GM18858 (cell line): Measurements from ENCODE around the gene PAFAH1B2.
"Not testable (repeated sequence)": the region's sequence is repeated elsewhere in the genome, so short reads cannot be mapped to it uniquely, and the experiment has no call there.

Experiments
- ATAC-seq: cut with Tn5 transposase; IDR thresholded peaks from one replicate; pipeline ENCODE4 v1.9.1; 2021; ENCODE audit not compliant: unreplicated experiment

The PAFAH1B2 gene

DNA sequence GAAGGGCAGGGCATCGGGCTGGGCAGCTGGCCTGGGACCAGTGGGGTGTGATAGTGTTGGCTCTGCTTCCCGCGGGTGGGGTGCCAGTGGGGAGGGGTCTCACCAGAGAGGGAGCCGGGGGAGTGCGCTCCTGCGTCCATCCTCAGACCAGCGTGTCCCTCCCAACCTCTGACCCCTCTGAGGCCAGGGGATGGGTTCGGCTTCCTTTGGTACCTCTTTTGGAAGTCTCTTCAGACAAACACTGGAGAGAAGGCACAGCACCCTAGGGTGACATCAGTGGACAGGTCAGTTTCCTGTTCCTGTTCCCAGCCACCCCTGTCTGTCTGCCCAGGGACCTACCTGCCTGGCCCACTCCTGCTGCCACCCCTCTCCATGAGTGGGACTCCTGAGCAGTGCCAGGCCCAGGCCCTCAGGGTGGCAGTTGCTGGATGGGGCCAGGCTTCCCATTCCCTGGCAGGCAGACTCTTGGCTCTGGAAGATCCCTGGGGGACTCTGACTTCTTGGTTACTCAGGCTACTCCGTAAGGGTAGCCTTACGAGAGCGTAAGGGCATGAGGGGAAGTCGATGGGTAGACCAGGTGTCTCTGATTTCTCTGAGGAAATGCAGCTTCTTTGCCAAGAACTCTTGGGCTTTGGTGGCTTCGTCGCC is 57.7 kb downstream of the PAFAH1B2 start:
- ATAC-seq, result no peak

DNA sequence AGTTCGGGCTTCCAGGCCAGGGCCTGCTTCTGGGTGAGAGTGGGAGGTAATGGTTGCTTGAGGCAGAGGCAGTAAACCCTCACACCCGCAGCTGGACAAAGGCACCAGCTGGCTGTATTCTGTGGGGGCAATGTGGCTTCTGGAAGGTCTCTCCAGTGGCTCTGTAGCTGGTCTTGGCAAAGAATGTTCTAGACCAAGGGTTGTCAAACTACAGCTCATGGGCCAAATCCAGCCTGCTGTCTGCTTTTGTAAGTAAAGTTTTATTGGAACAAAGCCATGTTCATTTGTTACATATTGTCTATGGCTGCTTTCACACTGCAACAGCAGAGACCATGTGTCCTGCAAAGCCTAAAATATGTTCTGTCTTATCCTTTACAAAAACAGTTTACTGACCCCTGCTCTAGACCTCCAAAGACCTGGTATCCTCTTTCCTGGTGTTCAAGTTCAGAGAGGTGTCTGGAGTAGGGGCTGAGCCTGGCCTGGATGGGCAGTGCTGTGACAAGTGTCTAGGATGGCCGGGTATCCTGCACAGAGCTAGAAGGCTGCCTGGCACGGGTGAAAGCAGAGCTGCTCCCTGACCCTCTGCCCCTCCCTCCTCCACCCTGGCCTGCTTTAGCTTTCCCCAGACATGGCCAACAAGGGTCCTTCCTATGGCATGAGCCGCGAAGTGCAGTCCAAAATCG is 58.4 kb downstream of the PAFAH1B2 start:
- no peak for ATAC-seq

DNA sequence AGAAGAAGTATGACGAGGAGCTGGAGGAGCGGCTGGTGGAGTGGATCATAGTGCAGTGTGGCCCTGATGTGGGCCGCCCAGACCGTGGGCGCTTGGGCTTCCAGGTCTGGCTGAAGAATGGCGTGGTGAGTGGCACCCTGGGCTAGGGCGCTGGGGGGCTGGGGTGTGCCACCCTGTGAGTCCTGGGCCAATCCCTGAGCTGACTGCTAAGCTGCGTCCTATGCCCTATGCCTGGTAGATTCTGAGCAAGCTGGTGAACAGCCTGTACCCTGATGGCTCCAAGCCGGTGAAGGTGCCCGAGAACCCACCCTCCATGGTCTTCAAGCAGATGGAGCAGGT is 59.0 kb downstream of the PAFAH1B2 start:
- ATAC-seq, result no peak

DNA sequence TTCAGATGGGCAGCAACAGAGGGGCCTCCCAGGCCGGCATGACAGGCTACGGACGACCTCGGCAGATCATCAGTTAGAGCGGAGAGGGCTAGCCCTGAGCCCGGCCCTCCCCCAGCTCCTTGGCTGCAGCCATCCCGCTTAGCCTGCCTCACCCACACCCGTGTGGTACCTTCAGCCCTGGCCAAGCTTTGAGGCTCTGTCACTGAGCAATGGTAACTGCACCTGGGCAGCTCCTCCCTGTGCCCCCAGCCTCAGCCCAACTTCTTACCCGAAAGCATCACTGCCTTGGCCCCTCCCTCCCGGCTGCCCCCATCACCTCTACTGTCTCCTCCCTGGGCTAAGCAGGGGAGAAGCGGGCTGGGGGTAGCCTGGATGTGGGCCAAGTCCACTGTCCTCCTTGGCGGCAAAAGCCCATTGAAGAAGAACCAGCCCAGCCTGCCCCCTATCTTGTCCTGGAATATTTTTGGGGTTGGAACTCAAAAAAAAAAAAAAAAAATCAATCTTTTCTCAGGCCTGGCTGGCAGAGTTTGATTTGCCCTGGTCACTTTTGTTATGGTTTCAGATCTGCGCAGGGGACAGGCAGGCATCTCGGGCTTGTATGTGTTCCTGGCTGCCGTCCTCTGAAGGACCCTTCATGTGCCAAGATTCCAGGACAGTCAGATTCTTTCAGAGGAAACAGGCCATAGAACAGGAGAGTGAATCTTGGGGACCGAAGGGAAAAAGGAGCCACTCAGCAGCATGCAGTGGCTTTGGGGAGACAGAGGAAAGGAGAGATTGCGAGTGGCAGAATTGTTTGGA is 60.4 kb downstream of the PAFAH1B2 start:
- ATAC-seq, result no peak

DNA sequence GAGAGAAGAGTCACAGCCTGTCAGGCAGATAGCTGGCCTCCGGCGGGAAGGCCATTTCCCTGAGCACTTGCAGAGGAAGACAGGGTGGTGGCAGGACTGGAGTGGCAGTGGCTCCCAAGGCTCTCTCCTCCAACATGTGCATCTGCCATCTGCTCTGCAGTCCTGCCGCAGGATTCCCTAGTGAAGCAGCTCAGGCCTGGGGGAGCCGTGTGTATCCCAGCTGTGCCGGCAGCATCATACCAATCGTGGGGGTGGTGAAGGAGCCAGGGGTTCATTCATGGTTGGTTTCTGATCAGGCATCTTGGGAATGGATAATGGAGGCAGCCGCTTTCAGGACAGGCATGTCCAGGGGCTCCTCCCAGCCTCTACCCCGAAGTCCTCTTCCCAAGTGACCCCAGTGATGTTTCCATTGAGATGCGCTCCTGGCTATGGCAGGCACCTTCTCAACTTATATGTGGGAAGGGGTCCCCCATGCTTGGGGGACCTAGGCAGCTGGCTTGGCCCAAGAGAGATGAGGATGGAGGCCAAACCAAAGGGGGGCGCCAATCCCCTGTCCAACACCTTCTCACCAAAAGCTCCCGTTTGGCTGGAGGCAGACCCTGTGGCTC is 61.2 kb downstream of the PAFAH1B2 start:
- ATAC-seq, result no peak

DNA sequence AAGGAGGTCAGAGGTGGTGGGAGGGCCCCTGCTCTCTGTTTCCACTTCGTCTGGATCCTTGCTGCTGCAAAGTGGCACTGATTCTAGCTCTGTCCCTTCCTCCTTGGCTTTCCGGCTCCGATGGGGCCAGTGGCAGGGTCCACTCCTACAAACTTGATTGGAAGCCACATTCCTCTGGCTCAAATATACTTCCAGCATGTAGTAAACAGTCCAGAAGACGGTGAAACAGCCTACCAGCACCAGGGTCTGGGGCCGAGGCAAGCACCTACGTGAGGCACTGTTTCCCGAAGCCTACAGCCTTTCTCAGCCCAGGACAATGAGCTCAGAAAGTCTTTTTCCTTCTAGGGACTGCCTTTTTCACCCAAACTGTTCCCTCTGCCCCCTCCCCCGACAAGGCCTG is 62.0 kb downstream of the PAFAH1B2 start:
- ATAC-seq, result not testable (repeated sequence)

DNA sequence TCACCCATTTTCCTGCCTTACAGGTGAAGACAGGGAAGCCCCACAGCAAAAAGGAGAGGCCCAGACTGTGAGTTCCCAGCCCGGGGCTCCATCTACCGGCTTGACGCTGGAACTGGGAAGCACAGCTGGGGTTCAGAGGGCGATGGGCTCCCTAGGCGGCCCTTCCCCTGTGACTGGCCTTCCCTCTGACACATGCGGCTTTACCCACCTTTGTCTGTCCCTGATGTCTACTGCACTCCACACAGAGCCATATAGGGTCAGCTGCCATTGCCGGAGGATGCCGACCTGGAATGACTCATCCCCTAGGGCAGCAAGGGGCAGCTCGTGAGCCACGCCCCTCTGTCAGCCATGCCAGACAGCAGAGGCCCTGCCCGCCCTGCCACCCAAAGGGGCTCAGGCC is 62.8 kb downstream of the PAFAH1B2 start:
- ATAC-seq, result not testable (repeated sequence)

DNA sequence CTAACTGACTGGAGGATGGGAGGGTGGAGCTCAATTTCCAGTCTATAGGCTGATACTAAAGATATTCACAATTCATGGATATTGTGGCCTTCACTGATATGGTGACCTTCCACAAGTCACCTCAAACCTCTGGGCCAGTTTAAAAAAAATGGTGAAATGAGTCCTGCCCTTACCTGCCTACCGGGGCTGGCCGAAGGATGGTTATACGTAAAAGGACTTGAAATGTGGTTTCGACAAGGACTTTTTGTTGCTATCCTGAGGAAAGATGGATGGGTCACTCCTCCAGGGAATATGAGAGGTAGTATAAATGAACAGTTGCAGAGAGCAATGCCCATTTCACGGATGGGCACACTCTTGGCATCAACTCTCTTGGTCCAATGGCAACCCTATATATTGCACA is 63.4 kb downstream of the PAFAH1B2 start:
- ATAC-seq, result not testable (repeated sequence)

DNA sequence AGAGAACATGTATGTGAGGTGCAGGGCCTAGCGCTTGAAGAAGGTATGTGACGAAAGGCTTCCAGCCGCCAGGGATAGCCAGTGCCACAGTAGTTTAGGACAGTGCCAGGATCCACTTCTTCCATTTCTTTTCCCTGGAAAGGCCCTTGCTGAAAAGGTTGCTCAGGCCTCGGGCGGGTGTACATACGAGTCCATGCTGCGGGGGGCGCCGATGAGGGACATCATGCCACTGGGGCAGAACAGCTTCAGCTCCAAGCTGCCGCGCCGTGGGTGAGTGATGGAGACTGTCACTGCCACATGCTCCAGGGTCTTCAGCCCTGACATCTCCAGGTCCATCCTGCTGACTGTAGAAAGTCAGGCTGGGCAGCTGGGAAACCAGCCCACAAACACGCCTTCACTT is 64.6 kb downstream of the PAFAH1B2 start:
- not testable (repeated sequence) for ATAC-seq

DNA sequence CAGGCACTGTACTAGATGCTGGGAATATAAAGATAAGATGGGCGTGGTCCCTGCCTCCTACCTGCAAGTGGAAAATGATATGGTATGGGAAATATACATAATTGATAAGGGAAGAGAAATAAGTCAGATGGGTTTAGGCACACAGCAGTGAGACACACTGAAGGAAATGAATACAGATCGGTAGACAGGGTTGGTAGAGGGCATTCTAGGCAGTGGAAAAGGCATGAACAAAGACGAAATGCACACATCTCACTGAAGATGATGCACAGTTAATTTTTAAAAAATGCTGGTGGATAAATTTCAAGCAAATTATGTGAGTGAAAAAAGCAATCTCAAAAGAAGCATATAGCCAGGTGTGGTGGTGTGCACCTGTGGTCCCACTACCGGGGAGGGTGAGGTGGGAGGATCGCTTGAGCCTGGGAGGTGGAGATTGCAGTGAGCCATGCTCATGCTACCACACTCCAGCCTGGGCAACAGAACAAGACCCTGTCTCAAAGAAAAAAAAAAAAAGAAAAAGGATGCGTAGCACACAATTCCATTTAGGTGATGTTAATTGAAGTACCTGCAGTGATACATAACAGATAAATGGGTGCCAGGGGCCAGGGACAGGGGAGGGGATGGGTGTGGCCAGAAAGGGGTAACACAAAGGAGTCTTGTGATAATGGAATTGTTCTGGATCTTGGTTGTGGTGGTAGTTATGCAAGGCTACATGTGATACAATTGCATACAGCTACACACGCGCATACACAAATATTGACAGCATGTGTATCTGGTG is 65.5 kb downstream of the PAFAH1B2 start:
- not testable (repeated sequence) for ATAC-seq

DNA sequence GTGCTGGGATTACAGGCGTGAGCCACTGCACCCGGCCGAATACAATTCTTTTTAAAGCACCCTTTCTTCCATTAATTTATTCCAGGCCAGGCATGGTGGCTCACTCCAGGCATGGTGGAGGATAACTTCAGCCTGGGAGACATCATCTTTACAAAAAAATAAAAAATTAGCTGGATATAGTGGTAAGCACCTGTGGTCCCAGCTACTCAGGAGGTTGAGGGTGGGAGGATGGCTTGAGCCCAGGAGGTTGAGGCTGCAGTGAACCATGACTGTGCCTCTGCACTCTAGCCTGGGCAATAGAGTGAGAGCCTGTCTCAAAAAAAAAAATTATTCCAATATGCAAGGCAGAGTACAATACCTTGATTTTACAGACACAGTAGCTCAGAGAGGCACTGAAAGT is 66.5 kb downstream of the PAFAH1B2 start:
- ATAC-seq, result no peak

DNA sequence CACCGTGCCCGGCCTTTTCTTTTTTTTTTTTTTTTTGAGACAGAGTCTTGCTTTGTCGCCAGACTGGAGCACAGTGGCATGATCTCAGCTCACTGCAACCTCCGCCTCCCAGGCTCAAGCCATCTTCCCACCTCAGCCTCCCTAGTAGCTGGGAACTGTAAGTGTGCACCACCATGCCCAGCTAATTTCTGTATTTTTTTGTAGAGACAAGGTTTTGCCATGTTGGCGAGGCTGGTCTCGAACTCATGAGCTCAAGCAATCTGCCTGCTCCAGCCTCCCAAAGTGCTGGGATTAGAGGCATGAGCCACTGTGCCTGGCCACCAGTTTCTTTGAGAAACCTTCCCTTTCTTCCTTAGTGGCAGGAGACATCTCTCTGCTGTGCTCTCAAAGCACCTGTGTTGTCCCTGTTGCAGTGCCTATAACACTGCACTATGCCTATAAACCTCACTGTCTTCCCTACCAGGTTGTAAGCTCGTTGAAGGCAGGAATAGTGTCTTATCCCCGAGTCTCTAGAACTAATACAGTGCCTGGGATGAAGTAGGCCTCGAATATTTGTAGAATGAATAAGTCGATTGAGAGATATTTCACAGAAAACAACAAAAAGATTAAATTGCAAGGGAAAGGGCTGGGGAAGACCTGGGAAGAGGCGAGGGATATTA is 68.7 kb downstream of the PAFAH1B2 start:
- no peak for ATAC-seq

DNA sequence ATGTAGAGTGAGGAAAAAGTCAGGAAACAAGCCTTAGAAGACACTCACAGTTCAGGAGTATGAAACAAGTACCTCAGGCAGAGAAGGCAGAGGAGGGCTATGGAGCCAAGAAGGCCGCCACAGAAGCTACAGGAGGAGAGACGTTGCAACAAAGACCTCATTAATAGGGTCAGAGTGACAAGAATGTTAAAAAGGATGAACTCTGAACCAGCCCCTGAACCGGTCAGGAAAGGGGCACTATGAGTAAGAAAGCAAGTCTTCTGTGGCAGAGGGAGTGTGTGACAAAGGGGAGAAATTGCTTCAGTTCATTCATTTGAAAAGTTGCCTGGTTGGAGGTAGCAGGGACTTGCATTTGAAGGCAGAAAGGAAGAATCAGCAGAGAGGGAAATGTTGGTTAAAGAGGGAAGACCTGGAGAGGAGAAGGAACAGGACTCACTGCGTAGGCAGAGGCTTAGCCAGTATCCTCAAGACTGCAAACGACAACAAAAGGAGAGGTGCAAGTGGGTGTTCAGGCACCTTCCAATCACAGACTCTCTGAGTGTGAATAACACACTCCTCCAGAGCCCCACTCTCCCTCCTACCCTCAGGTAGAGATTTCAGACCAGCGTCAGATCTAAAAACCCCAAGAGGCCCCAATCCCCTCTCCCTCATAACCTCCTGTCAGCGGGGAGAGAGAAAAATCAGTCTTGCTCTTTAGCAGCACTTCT is 70.5 kb downstream of the PAFAH1B2 start:
- no peak for ATAC-seq

DNA sequence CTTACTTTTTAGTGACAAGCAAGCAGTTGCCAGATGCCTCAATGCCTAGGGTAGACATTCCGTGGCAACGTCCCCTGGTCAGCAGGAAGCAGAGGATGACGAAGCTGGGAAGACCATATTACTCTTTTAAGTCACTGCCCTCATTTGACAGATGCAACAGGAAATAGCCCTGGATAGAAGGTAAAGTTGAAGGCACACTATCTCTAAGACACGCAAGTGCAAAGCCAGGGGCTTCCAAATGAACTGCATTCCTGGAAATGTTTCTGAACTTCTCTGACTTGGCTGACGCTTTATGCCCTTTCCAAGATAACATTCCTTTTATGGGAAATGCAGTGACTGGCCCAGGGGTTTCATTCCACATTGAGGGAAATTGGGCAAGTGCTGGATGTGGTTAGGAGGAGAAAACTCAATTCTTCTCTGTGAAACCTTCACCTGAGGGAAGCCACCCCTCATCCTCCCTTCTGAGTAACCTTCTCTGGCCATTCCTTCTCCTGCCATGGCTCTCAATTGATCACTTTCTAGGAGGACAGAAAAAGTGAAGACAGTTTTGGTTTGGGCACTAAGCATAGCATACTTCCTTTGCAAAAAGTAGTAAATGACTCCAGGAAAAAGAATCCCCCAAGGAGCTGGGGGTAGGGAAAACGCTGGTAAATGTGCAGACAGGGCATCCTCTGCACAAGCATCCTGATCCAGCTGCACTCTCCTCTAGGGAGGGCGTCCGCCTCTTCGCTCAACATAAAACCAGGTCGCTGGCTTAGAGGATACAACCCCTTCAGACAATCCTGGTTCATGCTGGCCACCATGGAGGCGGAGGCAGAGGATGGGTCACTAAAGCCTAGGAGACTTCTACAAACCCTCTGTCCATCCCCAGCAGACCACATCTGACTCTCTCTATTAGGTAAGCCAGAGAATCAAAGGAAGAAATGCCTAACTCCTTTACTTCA is 73.3 kb downstream of the PAFAH1B2 start:
- no peak for ATAC-seq

DNA sequence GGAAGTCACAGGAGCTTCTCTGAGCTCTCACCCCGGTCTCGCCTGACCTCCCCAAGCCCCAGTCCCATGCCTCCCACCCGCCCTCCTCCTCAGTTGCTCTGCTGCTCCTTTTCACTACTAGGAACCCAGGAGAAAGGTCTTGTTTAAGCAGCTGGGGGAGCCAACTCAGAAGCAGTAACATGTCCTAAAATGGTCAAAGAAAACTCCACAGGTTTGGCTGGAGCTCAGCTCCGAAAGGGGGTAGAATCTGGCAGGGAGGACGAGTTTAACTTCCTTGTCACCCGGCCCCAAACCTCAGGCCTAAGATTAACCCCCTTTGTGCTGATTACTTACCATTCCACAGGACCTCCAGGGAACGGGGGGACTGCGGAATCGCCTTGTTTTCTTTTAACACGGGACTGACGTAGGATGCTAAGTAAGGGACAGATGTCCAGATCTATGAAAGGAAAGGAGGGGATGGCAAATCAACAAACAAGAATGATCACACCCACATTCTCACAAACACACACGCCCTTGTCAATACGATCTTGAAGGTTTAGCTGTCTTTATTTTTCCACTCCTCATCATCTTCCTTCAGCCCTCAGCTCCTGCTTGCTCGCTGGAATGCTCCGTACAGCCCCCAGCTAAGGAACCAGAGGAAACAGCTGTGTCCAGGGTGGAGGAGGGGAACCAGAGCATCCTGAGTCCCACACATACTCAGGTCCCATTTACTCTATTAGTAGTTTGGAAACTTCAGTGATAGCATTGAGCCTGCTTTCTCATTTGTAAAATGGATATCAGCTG is 74.2 kb downstream of the PAFAH1B2 start:
- no peak for ATAC-seq

DNA sequence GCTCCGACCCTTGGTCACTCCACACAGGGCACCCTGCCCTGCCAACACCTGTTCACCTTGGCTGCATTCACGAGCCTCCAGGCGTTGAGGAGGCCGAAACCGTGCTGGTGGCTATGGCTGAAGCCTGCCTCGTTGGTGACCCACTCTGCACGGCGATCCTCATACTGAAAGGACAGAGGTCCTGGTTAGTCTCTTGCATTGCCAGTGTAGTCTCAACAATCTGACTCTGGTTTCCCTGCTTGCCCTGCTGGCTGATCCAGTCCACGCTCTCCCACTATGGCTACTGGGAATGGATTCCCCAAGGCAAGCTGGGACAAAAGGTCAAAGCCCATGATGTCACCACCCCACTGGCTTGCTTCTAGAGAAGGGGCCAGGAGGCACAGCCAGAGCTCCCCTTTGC is 74.9 kb downstream of the PAFAH1B2 start:
- ATAC-seq, result no peak

DNA sequence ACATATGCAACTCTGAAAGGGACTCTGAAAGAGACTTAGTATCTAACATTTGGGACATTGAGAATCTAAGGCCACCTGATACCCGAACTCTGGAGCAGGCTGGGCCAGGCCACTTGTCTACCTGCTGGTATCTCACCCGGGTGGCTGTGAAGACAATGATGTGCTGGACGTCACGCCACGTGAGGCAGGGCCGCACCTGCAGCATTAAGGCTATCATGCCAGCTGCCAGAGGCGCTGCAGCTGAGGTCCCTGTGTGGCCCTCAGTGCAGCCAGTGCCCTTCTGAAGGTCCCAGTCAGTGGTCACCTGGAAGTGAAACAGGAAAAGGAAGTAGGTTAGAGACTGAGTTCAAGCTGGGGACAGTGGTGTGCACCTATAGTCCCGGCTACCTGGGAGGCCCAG is 75.4 kb downstream of the PAFAH1B2 start:
- ATAC-seq, result no peak

DNA sequence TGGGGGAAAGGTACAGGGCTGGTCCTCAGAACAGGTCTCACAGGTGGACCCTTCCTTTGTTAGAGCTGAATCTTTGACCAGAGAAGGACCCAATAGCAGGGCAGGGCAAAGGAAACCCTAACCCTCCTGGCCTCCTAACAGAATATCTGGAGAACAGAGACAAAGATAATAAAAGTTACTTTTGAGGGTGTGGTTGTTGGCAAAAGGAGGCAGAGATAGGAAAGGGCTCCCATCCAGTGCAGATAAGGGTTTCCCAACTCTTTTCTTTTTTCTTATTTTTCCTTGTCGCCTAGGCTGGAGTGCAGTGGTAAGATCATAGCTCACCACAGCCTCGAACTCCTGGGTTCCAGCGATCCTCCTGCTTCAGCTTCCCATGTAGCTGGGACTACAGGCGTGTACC is 75.9 kb downstream of the PAFAH1B2 start:
- ATAC-seq, result no peak
